ENCODE results near the gene NRXN3.

GRCh38 chr14:78173346-78174035 lies 3.3 kb downstream of the NRXN3 start:
- no peak for TF ChIP-seq GATA2 (IDR thresholded peaks at IDR 0.05; ENCODE audit: low read depth, low read length)
- TF ChIP-seq GATA3 (IDR thresholded peaks at IDR 0.05; ENCODE audit: low read depth, low read length) = no peak

All from SH-SY5Y (cell line).